Caco-2 (cell line): ENCODE data around the gene CHI3L2. TPM values are rescaled to one million over a fixed set of nuclear protein-coding genes. Genes with fewer than 3 reads are reported as not detected.
A peak's percentile ranks its signal among the peaks of the same experiment; 100 is the strongest.

ENCODE experiments used
- BruUV-seq: library from RNA; stranded (reverse); fragments of 400-500 nt; replicated peaks from 2 replicates; lab custom pipeline; 2021; lab: Mats Ljungman, UMichigan
- CTCF ChIA-PET: fragments of 300-600 bp; sonication (Branson Sonifier 250); formaldehyde crosslinking; loops from one replicate; lab custom pipeline; 2022; ENCODE audit warnings: antibody characterized with exemption; lab: Charles Lee
- POLR2A ChIA-PET: fragments of 300-600 bp; sonication (Branson Sonifier 250); formaldehyde crosslinking; loops from one replicate; lab custom pipeline; 2022; ENCODE audit warnings: antibody characterized with exemption; lab: Charles Lee
- DNase-seq, 2 experiments: peaks; one replicate each; pipeline versions ENCODE4 v3.0.0 to v3.0.0-alpha.2; 2020 to 2022
- H3K27me3 ChIP-seq: replicated peaks from 2 replicates; pipeline ENCODE4 v1.6.0; 2011; ENCODE audit warnings: low read length; ENCODE audit not compliant: control insufficient read depth, insufficient read depth
- H3K36me3 ChIP-seq: 2 replicates; pipeline ENCODE4 v1.5.1; 2011; ENCODE audit warnings: low read length; ENCODE audit not compliant: control insufficient read depth, insufficient read depth
- H3K4me1 ChIP-seq: fragments of 250-450 bp; sonication (Bioruptor Pico); 2 replicates; pipeline ENCODE4 v1.5.1; 2020; ENCODE audit warnings: mild to moderate bottlenecking
- H3K4me3 ChIP-seq: 2 replicates; pipeline ENCODE4 v1.5.1; 2011; ENCODE audit warnings: low read depth, mild to moderate bottlenecking, control low read depth, low read length
- H3K9me3 ChIP-seq: fragments of 250-450 bp; sonication (Bioruptor Pico); 2 replicates; pipeline ENCODE4 v1.5.1; 2020; ENCODE audit warnings: mild to moderate bottlenecking, moderate library complexity
- H3K27ac Mint-ChIP-seq: one replicate; pipeline ENCODE4 v1.8.0; 2022; ENCODE audit warnings: mixed read lengths; ENCODE audit not compliant: unreplicated experiment
- H3K27me3 Mint-ChIP-seq: one replicate; pipeline ENCODE4 v1.8.0; 2022; ENCODE audit warnings: mixed read lengths; ENCODE audit not compliant: insufficient read depth, unreplicated experiment
- H3K36me3 Mint-ChIP-seq: one replicate; pipeline ENCODE4 v1.8.0; 2022; ENCODE audit warnings: mild to moderate bottlenecking, mixed read lengths; ENCODE audit not compliant: insufficient read depth, unreplicated experiment
- H3K4me1 Mint-ChIP-seq: one replicate; pipeline ENCODE4 v1.8.0; 2022; ENCODE audit warnings: low read depth, mixed read lengths; ENCODE audit not compliant: unreplicated experiment
- H3K4me3 Mint-ChIP-seq: one replicate; pipeline ENCODE4 v1.8.0; 2022; ENCODE audit warnings: mild to moderate bottlenecking, moderate library complexity, mixed read lengths; ENCODE audit not compliant: unreplicated experiment
- H3K9me3 Mint-ChIP-seq: one replicate; pipeline ENCODE4 v1.8.0; 2022; ENCODE audit warnings: mixed read lengths; ENCODE audit not compliant: unreplicated experiment
- intact Hi-C: fragments of 100-400 bp; cut with micrococcal nuclease; formaldehyde crosslinking; loops from one replicate; pipeline ENCODE4 v1.10.0; 2022; ENCODE audit not compliant: unreplicated experiment
- total RNA-seq: library from RNA; stranded (reverse); gene quantifications from 2 replicates; pipeline ENCODE4 v1.2.3, GENCODE V29; 2022
- TF ChIP-seq, protein P1 (sequence below), 2 experiments: fragments of 200-600 bp in 1 of 2; IDR thresholded peaks; 1 replicate in 1 of 2; 2 replicates in 1 of 2; pipeline versions ENCODE4 v1.5.1 to v1.8.0; 2011 to 2022; ENCODE audit warnings: antibody characterized with exemption in 1 of 2, control low read depth in 1 of 2, inconsistent platforms in 1 of 2, low read depth in 1 of 2, low read length in 1 of 2, mild to moderate bottlenecking in 1 of 2, moderate library complexity in 1 of 2; ENCODE audit not compliant: insufficient read depth in 1 of 2, severe bottlenecking in 1 of 2, unreplicated experiment in 1 of 2

The CHI3L2 gene
- total RNA-seq, 1 experiment from 2014 or later: not detected

DNA sequence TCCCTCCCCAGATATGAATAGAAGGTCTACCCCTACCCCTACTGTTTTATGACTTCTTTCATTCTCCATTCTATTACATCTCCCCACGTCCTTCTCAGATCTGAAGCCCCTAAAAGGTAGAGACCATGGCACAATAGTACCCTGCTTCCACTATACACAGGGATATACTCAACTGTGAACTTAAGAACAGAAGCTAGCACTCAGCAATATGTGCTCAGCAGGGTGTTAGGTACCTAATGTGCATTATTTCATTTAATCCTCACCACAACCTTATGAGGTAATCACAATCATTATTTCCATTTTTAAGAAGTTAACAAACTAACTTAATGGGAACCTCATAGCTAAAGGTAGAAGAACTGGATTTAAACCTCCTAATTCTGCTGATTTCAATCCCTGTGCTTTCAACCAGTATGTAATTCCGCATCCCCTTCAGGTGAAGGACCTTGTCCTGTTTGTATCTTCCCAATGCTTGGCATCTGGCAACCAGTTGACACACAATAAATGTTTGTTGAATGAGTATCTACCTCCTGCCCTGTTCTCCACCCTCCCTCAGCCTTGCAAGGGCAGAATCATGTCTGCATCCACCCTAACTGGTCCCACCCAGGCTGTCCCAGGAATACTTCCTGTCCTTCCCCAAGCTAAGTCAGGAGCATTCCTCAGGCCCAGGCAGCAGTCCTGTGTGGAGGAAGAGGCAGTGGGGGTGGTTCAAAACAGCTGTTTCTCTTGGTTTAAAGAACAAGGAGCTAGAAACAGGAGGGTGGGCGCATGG, 33.6 kb upstream of the CHI3L2 start:
- peaks cover 35% of the 10 kb centered on the region for H3K36me3 Mint-ChIP-seq
- intact Hi-C loops: no loop called here
- Histone ChIP-seq H3K4me3 (no peak overlapping the region), H3K4me1 (peaks cover 38% of the 10 kb centered on the region), H3K9me3 (no peaks in the 10 kb centered on the region), H3K36me3 (peaks cover 3% of the 10 kb centered on the region), H3K27me3 (no peaks in the 10 kb centered on the region)
- H3K9me3 Mint-ChIP-seq: no peaks in the 10 kb centered on the region
- no peaks in the 10 kb centered on the region for H3K27me3 Mint-ChIP-seq
- no peak for DNase-seq
- ChIA-PET CTCF (no interaction called here), POLR2A (no interaction called here)
- H3K4me1 Mint-ChIP-seq: peaks cover 26% of the 10 kb centered on the region
- TF ChIP-seq, protein P1, sequence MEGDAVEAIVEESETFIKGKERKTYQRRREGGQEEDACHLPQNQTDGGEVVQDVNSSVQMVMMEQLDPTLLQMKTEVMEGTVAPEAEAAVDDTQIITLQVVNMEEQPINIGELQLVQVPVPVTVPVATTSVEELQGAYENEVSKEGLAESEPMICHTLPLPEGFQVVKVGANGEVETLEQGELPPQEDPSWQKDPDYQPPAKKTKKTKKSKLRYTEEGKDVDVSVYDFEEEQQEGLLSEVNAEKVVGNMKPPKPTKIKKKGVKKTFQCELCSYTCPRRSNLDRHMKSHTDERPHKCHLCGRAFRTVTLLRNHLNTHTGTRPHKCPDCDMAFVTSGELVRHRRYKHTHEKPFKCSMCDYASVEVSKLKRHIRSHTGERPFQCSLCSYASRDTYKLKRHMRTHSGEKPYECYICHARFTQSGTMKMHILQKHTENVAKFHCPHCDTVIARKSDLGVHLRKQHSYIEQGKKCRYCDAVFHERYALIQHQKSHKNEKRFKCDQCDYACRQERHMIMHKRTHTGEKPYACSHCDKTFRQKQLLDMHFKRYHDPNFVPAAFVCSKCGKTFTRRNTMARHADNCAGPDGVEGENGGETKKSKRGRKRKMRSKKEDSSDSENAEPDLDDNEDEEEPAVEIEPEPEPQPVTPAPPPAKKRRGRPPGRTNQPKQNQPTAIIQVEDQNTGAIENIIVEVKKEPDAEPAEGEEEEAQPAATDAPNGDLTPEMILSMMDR (IDR thresholded peaks at IDR 0.05; ENCODE audit: insufficient read depth in 1 of 2, low read depth in 1 of 2, low read length in 1 of 2, severe bottlenecking in 1 of 2, unreplicated experiment in 1 of 2): no peak
- H3K4me3 Mint-ChIP-seq: no peak overlapping the region
- no TSS peak for BruUV-seq
- peak overlapping the region; percentile 84 for H3K27ac Mint-ChIP-seq

DNA sequence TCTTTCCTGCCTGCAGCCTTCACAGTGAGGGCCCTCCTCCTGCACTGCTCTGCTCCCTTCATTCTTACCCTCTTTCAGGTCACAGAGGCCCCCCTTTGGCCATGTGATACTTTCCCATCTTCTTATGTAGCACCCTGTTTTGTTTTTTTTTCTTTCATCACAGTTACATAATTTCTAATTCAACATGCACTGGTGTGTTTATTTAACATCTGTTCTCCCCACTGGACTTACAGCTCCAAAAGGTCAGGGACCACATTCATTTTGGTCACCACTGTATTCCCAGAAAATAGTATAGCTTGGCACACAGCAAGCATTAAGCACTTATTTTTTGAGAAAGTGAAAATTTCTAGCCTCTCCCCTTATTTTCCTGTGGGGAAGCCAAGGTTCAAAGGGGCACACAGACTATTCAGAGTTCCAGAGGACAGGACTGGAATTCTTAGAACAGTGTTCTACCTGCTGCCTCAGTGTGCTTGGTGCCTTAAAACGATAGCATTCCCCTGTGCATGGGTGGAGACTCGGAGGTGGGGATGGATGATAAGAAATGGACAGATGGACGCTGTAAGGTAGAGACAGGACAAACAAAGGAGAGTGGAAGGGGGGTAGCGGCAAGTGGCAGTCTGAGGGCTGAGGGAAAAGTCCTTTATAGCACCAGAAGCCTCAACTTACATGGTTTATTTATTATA, 32.4 kb upstream of the CHI3L2 start:
- Mint-ChIP-seq H3K4me3 (no peak overlapping the region), H3K27me3 (no peaks in the 10 kb centered on the region), H3K36me3 (peaks cover 23% of the 10 kb centered on the region), H3K9me3 (no peaks in the 10 kb centered on the region), H3K27ac (no peak overlapping the region), H3K4me1 (peaks cover 26% of the 10 kb centered on the region)
- intact Hi-C loops: no loop called here
- DNase-seq: no peak
- no peaks in the 10 kb centered on the region for H3K9me3 ChIP-seq
- no peak overlapping the region for H3K4me3 ChIP-seq
- peaks cover 2% of the 10 kb centered on the region; the same call in 1 of the 2 replicates for H3K36me3 ChIP-seq
- no TSS peak for BruUV-seq
- H3K4me1 ChIP-seq: peaks cover 38% of the 10 kb centered on the region
- ChIA-PET CTCF (no interaction called here), POLR2A (no interaction called here)
- no peaks in the 10 kb centered on the region for H3K27me3 ChIP-seq
- TF ChIP-seq, protein P1 (IDR thresholded peaks at IDR 0.05; ENCODE audit: insufficient read depth in 1 of 2, low read depth in 1 of 2, low read length in 1 of 2, severe bottlenecking in 1 of 2, unreplicated experiment in 1 of 2): no peak

DNA sequence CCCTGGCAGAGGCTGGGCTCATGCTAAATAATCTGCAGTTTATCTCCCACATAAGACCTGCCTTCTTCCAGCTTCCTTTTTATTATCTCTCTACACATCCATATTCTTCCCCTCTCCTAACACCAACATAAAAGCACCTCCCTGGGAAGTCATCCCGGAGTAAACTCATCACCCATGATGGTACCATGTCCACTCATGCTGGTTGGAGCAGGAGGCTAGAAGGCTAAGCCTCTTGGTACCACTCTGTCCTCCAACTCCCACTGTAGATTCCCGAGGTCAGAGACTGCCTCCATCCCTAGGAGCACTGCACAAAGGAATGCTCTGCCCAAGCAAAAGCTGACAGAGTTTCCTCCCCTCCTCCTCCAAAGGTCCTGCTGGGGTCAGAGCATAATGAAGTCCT, 31.3 kb upstream of the CHI3L2 start:
- DNase-seq: no peak
- Mint-ChIP-seq H3K27ac (no peak overlapping the region), H3K4me1 (peaks cover 26% of the 10 kb centered on the region), H3K9me3 (no peaks in the 10 kb centered on the region), H3K36me3 (peaks cover 20% of the 10 kb centered on the region), H3K27me3 (no peaks in the 10 kb centered on the region), H3K4me3 (no peak overlapping the region)
- no TSS peak for BruUV-seq
- Histone ChIP-seq H3K4me3 (no peak overlapping the region), H3K27me3 (no peaks in the 10 kb centered on the region), H3K36me3 (peaks cover 2% of the 10 kb centered on the region; the same call in 1 of the 2 replicates), H3K9me3 (no peaks in the 10 kb centered on the region), H3K4me1 (peaks cover 33% of the 10 kb centered on the region)
- TF ChIP-seq, protein P1 (IDR thresholded peaks at IDR 0.05; ENCODE audit: insufficient read depth in 1 of 2, low read depth in 1 of 2, low read length in 1 of 2, severe bottlenecking in 1 of 2, unreplicated experiment in 1 of 2): no peak
- intact Hi-C loops: no loop called here
- ChIA-PET CTCF (no interaction called here), POLR2A (no interaction called here)
